IMR-90 (cell line): Measurements from ENCODE around the gene ZBED1. TPM values are rescaled to one million over a fixed set of nuclear protein-coding genes. Genes with fewer than 3 reads are reported as not detected.

ENCODE experiments used
- ATAC-seq: fragments of 200-7000 bp; cut with Tn5 transposase; 2 replicates; pipeline ENCODE4 v1.9.1; 2020; ENCODE audit warnings: low read depth, mild to moderate bottlenecking, moderate library complexity
- BruUV-seq: library from RNA; stranded (reverse); fragments of 400-500 nt; replicated peaks from 2 replicates; lab custom pipeline; 2021; lab: Mats Ljungman, UMichigan
- CTCF ChIA-PET: fragments of 300-600 bp; formaldehyde crosslinking; extraction: SDS; loops from one replicate; lab custom pipeline; 2021; ENCODE audit warnings: antibody characterized with exemption; lab: Yijun Ruan, JAX
- POLR2A ChIA-PET: fragments of 300-600 bp; sonication (Branson Sonifier 250); formaldehyde crosslinking; loops from one replicate; lab custom pipeline; 2022; ENCODE audit warnings: antibody characterized with exemption; ENCODE audit not compliant: unreplicated experiment; lab: Charles Lee
- DNase-seq: peaks from one replicate; pipeline ENCODE4 v3.0.0; 2013
- H2AFZ ChIP-seq: replicated peaks from 2 replicates; pipeline ENCODE3; 2013; ENCODE audit warnings: low read length, mild to moderate bottlenecking; ENCODE audit not compliant: poor library complexity
- H2AK5ac ChIP-seq: 2 replicates; pipeline ENCODE4 v1.6.1; 2013; ENCODE audit warnings: low read depth, low read length, inconsistent platforms
- H2AK9ac ChIP-seq: replicated peaks from 2 replicates; pipeline ENCODE3; 2013; ENCODE audit warnings: mild to moderate bottlenecking, low read depth, low read length, moderate library complexity; ENCODE audit not compliant: poor library complexity
- H2BK120ac ChIP-seq: 2 replicates; pipeline ENCODE4 v1.6.1; 2013; ENCODE audit warnings: low read depth, low read length, inconsistent platforms
- H2BK15ac ChIP-seq: 3 replicates; pipeline ENCODE4 v1.6.1; 2013; ENCODE audit warnings: low read depth, low read length, inconsistent platforms
- H2BK20ac ChIP-seq: 2 replicates; pipeline ENCODE4 v1.6.1; 2013; ENCODE audit warnings: low read depth, mild to moderate bottlenecking, inconsistent platforms, low read length, moderate library complexity
- H2BK5ac ChIP-seq: 2 replicates; pipeline ENCODE4 v1.6.1; 2013; ENCODE audit warnings: mild to moderate bottlenecking, low read depth, low read length, inconsistent platforms; ENCODE audit not compliant: poor library complexity, severe bottlenecking
- H3K14ac ChIP-seq: replicated peaks from 2 replicates; pipeline ENCODE4 v1.6.1; 2013; ENCODE audit warnings: low read depth, low read length, inconsistent platforms
- H3K18ac ChIP-seq: 2 replicates; pipeline ENCODE4 v1.6.1; 2013; ENCODE audit warnings: low read depth, low read length, control low read depth
- H3K23ac ChIP-seq: 2 replicates; pipeline ENCODE4 v1.6.1; 2013; ENCODE audit warnings: low read depth, low read length, inconsistent platforms
- H3K27ac ChIP-seq: 2 replicates; pipeline ENCODE4 v1.5.1; 2013; ENCODE audit warnings: mild to moderate bottlenecking, control low read depth, low read length; ENCODE audit not compliant: insufficient read depth
- H3K27me3 ChIP-seq: 2 replicates; pipeline ENCODE4 v1.6.1; 2013; ENCODE audit warnings: low read length; ENCODE audit not compliant: control insufficient read depth, insufficient read depth
- H3K36me3 ChIP-seq: 2 replicates; pipeline ENCODE4 v1.6.1; 2013; ENCODE audit warnings: low read length, mixed read lengths; ENCODE audit not compliant: control insufficient read depth, insufficient read depth
- H3K4ac ChIP-seq: 2 replicates; pipeline ENCODE4 v1.6.1; 2013; ENCODE audit warnings: low read depth, low read length, inconsistent platforms
- H3K4me1 ChIP-seq: 2 replicates; pipeline ENCODE4 v1.6.1; 2013; ENCODE audit warnings: low read length, mixed read lengths; ENCODE audit not compliant: control insufficient read depth, insufficient read depth
- H3K4me2 ChIP-seq: 2 replicates; pipeline ENCODE4 v1.6.1; 2013; ENCODE audit warnings: low read depth, mild to moderate bottlenecking, control low read depth, low read length, moderate library complexity
- H3K4me3 ChIP-seq: 2 replicates; pipeline ENCODE4 v1.5.1; 2013; ENCODE audit warnings: low read depth, mild to moderate bottlenecking, control low read depth, low read length, moderate library complexity; ENCODE audit not compliant: insufficient read depth
- H3K56ac ChIP-seq: 2 replicates; pipeline ENCODE4 v1.6.1; 2013; ENCODE audit warnings: low read length, inconsistent platforms; ENCODE audit not compliant: insufficient read depth; ENCODE audit errors: extremely low read depth
- H3K79me1 ChIP-seq, 2 experiments: 2 replicates each; pipeline ENCODE4 v1.6.1; 2013; ENCODE audit warnings: low read length in 2 of 2, inconsistent platforms in 1 of 2, low read depth in 1 of 2
- H3K9ac ChIP-seq: 2 replicates; pipeline ENCODE4 v1.6.1; 2013; ENCODE audit warnings: low read depth, low read length, control low read depth
- H3K9me1 ChIP-seq: 2 replicates; pipeline ENCODE4 v1.6.1; 2013; ENCODE audit warnings: low read length, inconsistent platforms; ENCODE audit not compliant: insufficient read depth
- H3K9me3 ChIP-seq: 2 replicates; pipeline ENCODE4 v1.6.1; 2013; ENCODE audit warnings: low read length; ENCODE audit not compliant: control insufficient read depth, insufficient read depth
- H4K20me1 ChIP-seq: 2 replicates; pipeline ENCODE4 v1.6.1; 2013; ENCODE audit warnings: low read length, inconsistent platforms; ENCODE audit not compliant: insufficient read depth
- H4K5ac ChIP-seq: 2 replicates; pipeline ENCODE4 v1.6.1; 2013; ENCODE audit warnings: mild to moderate bottlenecking, low read depth, low read length, control low read depth
- H4K8ac ChIP-seq, 2 experiments: 2 replicates each; pipeline ENCODE4 v1.6.1; 2013; ENCODE audit warnings: low read depth in 2 of 2, low read length in 2 of 2, control low read depth in 1 of 2, inconsistent platforms in 1 of 2
- H4K91ac ChIP-seq: 2 replicates; pipeline ENCODE4 v1.6.1; 2013; ENCODE audit warnings: low read depth, low read length, inconsistent platforms; ENCODE audit not compliant: insufficient read depth
- BHLHE40 ChIP-seq: fragments of 150-350 bp; IDR thresholded peaks from 2 replicates; pipeline ENCODE4 v1.6.1; 2016; ENCODE audit warnings: mild to moderate bottlenecking, low read depth, low read length
- CEBPB ChIP-seq: IDR thresholded peaks from 2 replicates; pipeline ENCODE4 v1.6.1; 2012; ENCODE audit warnings: low read depth, low read length, improper control_type of control experiment
- CHD1 ChIP-seq: IDR thresholded peaks from 2 replicates; pipeline ENCODE4 v1.6.1; 2012; ENCODE audit warnings: low read depth, low read length, improper control_type of control experiment
- FOS ChIP-seq: fragments of 150-350 bp; IDR thresholded peaks from 2 replicates; pipeline ENCODE4 v1.6.1; 2016; ENCODE audit warnings: low read depth, low read length
- MAFK ChIP-seq: IDR thresholded peaks from 2 replicates; pipeline ENCODE4 v1.6.1; 2012; ENCODE audit warnings: low read depth, low read length, improper control_type of control experiment
- MAZ ChIP-seq: IDR thresholded peaks from 2 replicates; pipeline ENCODE4 v1.6.1; 2012; ENCODE audit warnings: low read depth, mild to moderate bottlenecking, low read length, improper control_type of control experiment, moderate library complexity, borderline replicate concordance
- MXI1 ChIP-seq: IDR thresholded peaks from 2 replicates; pipeline ENCODE4 v1.6.1; 2012; ENCODE audit warnings: low read depth, mild to moderate bottlenecking, low read length, moderate library complexity, borderline replicate concordance
- NFE2L2 ChIP-seq: fragments of 150-350 bp; IDR thresholded peaks from 2 replicates; pipeline ENCODE4 v1.6.1; 2016; ENCODE audit warnings: low read depth, mild to moderate bottlenecking, low read length
- POLR2A ChIP-seq: IDR thresholded peaks from 2 replicates; pipeline ENCODE4 v1.6.1; 2012; ENCODE audit warnings: mild to moderate bottlenecking, low read depth, low read length
- RAD21 ChIP-seq: IDR thresholded peaks from 2 replicates; pipeline ENCODE4 v1.6.1; 2012; ENCODE audit warnings: low read length, improper control_type of control experiment
- RCOR1 ChIP-seq: IDR thresholded peaks from 2 replicates; pipeline ENCODE4 v1.6.1; 2012; ENCODE audit warnings: mild to moderate bottlenecking, low read length, improper control_type of control experiment; ENCODE audit not compliant: insufficient replicate concordance
- RFX5 ChIP-seq: IDR thresholded peaks from 2 replicates; pipeline ENCODE4 v1.8.0; 2012; ENCODE audit warnings: low read depth, mild to moderate bottlenecking, low read length, moderate library complexity
- SMC3 ChIP-seq: fragments of 150-350 bp; IDR thresholded peaks from 2 replicates; pipeline ENCODE4 v1.6.1; 2016; ENCODE audit warnings: low read depth, mild to moderate bottlenecking, antibody characterized with exemption, low read length, moderate library complexity
- WGBS, 2 experiments: methylation state at CpG; one replicate each; pipeline versions ENCODE4 v1.1.5 to v1.1.7; 2013; ENCODE audit warnings: missing lambda C conversion rate in 2 of 2; ENCODE audit not compliant: insufficient read length in 1 of 2; ENCODE audit errors: extremely low coverage in 2 of 2; 5-methylcytosine and 5-hydroxymethylcytosine counted together
- dilution Hi-C: fragments of 300-500 bp; cut with HindIII; formaldehyde crosslinking; loops from one replicate; pipeline ENCODE4 v1.14.3; 2018; ENCODE audit warnings: low sequenced_read_pairs; ENCODE audit not compliant: unreplicated experiment
- in situ Hi-C: fragments of 300-500 bp; cut with MboI; formaldehyde crosslinking; loops from 3 replicates; pipeline ENCODE4 v1.14.3; 2019; ENCODE audit warnings: low sequenced_read_pairs, inconsistent platforms, mixed read lengths
- intact Hi-C: fragments of 100-400 bp; cut with micrococcal nuclease; formaldehyde crosslinking; loops from 2 replicates; pipeline ENCODE4 v1.10.0; 2022
- polyA plus RNA-seq, 3 experiments: library from polyadenylated mRNA; depleted of rRNA; stranded (reverse); fragments of >200 nt; gene quantifications; 2 replicates each; pipeline ENCODE4 v1.2.3, GENCODE V29; 2012; ENCODE audit warnings: low replicate concordance in 1 of 3
- total RNA-seq: library from RNA; depleted of rRNA; stranded (reverse); fragments of >200 nt; gene quantifications from 2 replicates; pipeline ENCODE4 v1.2.3, GENCODE V29; 2012
- TF ChIP-seq, protein P1 (sequence below): conservative IDR thresholded peaks from 2 replicates; pipeline ENCODE4 v1.5.1; 2012; ENCODE audit warnings: mild to moderate bottlenecking, low read depth, low read length, improper control_type of control experiment
- TF ChIP-seq, protein P2 (sequence below): fragments of 150-350 bp; IDR thresholded peaks from 2 replicates; pipeline ENCODE4 v1.6.1; 2017; ENCODE audit warnings: mild to moderate bottlenecking, antibody characterized with exemption, low read length, low read depth
- TF ChIP-seq, protein P3 (sequence below): fragments of 150-350 bp; IDR thresholded peaks from 2 replicates; pipeline ENCODE4 v1.6.1; 2016; ENCODE audit warnings: low read depth, mild to moderate bottlenecking, low read length, moderate library complexity, borderline replicate concordance

The ZBED1 gene
- total and polyA plus RNA-seq, 2 of the 4 experiments (the other 2 are of a cell fraction) = 13.1 to 21.5 TPM

DNA sequence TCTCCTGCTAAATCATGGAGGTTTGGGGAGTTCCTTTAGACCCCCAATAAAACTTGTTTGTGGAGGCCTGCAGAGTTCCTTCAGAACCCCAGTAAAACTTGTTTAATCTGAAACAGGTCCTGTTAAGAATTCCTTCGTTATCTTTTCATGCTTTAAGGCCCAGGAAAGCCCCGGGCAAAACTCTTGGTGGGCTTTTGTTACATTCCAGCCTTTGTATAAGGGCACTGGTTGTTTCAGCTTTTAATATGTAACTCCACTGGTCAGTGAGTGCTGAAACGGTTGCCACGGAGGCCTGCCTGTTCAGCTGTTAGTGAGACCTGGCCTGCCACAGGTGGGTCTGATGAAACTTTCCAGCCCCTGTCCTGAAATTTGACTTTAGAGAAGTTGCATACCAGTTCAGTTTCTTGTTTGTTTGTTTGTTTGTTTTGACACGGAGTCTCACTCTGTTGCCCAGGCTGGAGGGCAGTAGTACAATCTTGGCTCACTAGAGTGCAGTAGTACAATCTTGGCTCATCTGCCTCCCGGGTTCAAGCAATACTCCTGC lies 12.4 kb upstream of the ZBED1 start:
- no peak overlapping the region for H4K91ac ChIP-seq
- H3K14ac ChIP-seq = no peak overlapping the region
- no peaks in the 10 kb centered on the region for H3K9me1 ChIP-seq
- no peak overlapping the region for H2AFZ ChIP-seq
- WGBS, 2 experiments = 53% methylated on average over 2 of the region's 6 CpGs; no CpG with 5 or more reads in 1 of the 2 experiments
- no peaks in the 10 kb centered on the region for H3K9me3 ChIP-seq
- H3K79me1 ChIP-seq = no peaks in the 10 kb centered on the region
- H3K4ac ChIP-seq = no peak overlapping the region
- no peak overlapping the region for H3K56ac ChIP-seq
- H3K36me3 ChIP-seq = no peaks in the 10 kb centered on the region
- no peak overlapping the region for H2AK5ac ChIP-seq
- BruUV-seq = no TSS peak
- H2AK9ac ChIP-seq = no peak overlapping the region
- no peak overlapping the region for H3K23ac ChIP-seq
- H3K4me2 ChIP-seq = no peak overlapping the region
- in situ Hi-C loops (no loop called here), intact Hi-C loops (no loop called here), dilution Hi-C loops (no loop called here)
- H2BK15ac ChIP-seq = no peak overlapping the region
- DNase-seq = no peak
- H2BK20ac ChIP-seq = no peak overlapping the region
- no peak overlapping the region for H2BK120ac ChIP-seq
- H4K20me1 ChIP-seq = no peaks in the 10 kb centered on the region
- H3K4me1 ChIP-seq = no peaks in the 10 kb centered on the region
- no peak overlapping the region for H3K4me3 ChIP-seq
- H2BK5ac ChIP-seq = no peak overlapping the region
- H4K8ac ChIP-seq = no peak overlapping the region
- no peak overlapping the region for H3K9ac ChIP-seq
- H3K27ac ChIP-seq = no peak overlapping the region
- H3K18ac ChIP-seq = no peak overlapping the region
- POLR2A ChIA-PET = no interaction called here
- TF ChIP-seq MXI1 = no peak
- no peak for TF ChIP-seq RCOR1
- TF ChIP-seq, protein P1, sequence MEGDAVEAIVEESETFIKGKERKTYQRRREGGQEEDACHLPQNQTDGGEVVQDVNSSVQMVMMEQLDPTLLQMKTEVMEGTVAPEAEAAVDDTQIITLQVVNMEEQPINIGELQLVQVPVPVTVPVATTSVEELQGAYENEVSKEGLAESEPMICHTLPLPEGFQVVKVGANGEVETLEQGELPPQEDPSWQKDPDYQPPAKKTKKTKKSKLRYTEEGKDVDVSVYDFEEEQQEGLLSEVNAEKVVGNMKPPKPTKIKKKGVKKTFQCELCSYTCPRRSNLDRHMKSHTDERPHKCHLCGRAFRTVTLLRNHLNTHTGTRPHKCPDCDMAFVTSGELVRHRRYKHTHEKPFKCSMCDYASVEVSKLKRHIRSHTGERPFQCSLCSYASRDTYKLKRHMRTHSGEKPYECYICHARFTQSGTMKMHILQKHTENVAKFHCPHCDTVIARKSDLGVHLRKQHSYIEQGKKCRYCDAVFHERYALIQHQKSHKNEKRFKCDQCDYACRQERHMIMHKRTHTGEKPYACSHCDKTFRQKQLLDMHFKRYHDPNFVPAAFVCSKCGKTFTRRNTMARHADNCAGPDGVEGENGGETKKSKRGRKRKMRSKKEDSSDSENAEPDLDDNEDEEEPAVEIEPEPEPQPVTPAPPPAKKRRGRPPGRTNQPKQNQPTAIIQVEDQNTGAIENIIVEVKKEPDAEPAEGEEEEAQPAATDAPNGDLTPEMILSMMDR = no peak
- TF ChIP-seq, protein P2, sequence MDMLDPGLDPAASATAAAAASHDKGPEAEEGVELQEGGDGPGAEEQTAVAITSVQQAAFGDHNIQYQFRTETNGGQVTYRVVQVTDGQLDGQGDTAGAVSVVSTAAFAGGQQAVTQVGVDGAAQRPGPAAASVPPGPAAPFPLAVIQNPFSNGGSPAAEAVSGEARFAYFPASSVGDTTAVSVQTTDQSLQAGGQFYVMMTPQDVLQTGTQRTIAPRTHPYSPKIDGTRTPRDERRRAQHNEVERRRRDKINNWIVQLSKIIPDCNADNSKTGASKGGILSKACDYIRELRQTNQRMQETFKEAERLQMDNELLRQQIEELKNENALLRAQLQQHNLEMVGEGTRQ = no peak
- no peak for TF ChIP-seq RAD21
- TF ChIP-seq FOS = no peak
- TF ChIP-seq SMC3 = no peak
- TF ChIP-seq NFE2L2 = no peak
- no peak for TF ChIP-seq POLR2A
- TF ChIP-seq CHD1 = no peak
- TF ChIP-seq, protein P3, sequence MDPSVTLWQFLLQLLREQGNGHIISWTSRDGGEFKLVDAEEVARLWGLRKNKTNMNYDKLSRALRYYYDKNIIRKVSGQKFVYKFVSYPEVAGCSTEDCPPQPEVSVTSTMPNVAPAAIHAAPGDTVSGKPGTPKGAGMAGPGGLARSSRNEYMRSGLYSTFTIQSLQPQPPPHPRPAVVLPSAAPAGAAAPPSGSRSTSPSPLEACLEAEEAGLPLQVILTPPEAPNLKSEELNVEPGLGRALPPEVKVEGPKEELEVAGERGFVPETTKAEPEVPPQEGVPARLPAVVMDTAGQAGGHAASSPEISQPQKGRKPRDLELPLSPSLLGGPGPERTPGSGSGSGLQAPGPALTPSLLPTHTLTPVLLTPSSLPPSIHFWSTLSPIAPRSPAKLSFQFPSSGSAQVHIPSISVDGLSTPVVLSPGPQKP = no peak
- TF ChIP-seq RFX5 = no peak
- TF ChIP-seq BHLHE40 = no peak
- TF ChIP-seq MAFK = no peak
- TF ChIP-seq MAZ = no peak
- TF ChIP-seq CEBPB = no peak
- no peak for ATAC-seq
- CTCF ChIA-PET = no interaction called here
- peaks cover 8% of the 10 kb centered on the region for H3K27me3 ChIP-seq
- H4K5ac ChIP-seq = no peak overlapping the region
